ENCODE data around the gene SCO2. TPM values are rescaled to one million over a fixed set of nuclear protein-coding genes. Genes with fewer than 3 reads are reported as not detected.

SCO2 gene
- 10 to 100 TPM in 1 of 2 donors, 1 to 10 TPM in 1; 4.5 to 11.3 TPM for total RNA-seq
- 8.0 to 11.9 reads per million in 2 donors for total RNA-seq

- Mint-ChIP-seq H3K4me1 (peaks cover 26% of the 10 kb centered on the region), H3K27me3 (no peaks in the 10 kb centered on the region), H3K4me3 (peak within 1 kb of the TSS; percentile 92), H3K27ac (peak within 1 kb of the TSS; percentile 93), H3K36me3 (ENCODE audit: low read depth) (no peaks in the 10 kb centered on the region)
- H3K9me3 ChIP-seq (ENCODE audit: control insufficient read depth, low read length, poor library complexity, severe bottlenecking) = no peaks in the 10 kb centered on the region
- ATAC-seq = peak; percentile 72
- DNase-seq = peak; percentile 95 to 98 (median 97)
Observed at GRCh38 chr22:50525104-50525857, at the start of gene SCO2. SCO2 (minus strand) TSS chr22:50525598; CDS start chr22:50524411, 1,187 bp downstream.

GRCh38 chr22:50574383-50574755 lies 49.0 kb upstream of the SCO2 start:
- ATAC-seq = no peak
- Mint-ChIP-seq H3K36me3 (ENCODE audit: low read depth) (no peaks in the 10 kb centered on the region), H3K27ac (no peak overlapping the region), H3K4me1 (peaks cover 8% of the 10 kb centered on the region), H3K4me3 (no peak overlapping the region), H3K27me3 (no peaks in the 10 kb centered on the region)
- no peaks in the 10 kb centered on the region for H3K9me3 ChIP-seq (ENCODE audit: control insufficient read depth, low read length, poor library complexity, severe bottlenecking)
- no peak for DNase-seq

DNA sequence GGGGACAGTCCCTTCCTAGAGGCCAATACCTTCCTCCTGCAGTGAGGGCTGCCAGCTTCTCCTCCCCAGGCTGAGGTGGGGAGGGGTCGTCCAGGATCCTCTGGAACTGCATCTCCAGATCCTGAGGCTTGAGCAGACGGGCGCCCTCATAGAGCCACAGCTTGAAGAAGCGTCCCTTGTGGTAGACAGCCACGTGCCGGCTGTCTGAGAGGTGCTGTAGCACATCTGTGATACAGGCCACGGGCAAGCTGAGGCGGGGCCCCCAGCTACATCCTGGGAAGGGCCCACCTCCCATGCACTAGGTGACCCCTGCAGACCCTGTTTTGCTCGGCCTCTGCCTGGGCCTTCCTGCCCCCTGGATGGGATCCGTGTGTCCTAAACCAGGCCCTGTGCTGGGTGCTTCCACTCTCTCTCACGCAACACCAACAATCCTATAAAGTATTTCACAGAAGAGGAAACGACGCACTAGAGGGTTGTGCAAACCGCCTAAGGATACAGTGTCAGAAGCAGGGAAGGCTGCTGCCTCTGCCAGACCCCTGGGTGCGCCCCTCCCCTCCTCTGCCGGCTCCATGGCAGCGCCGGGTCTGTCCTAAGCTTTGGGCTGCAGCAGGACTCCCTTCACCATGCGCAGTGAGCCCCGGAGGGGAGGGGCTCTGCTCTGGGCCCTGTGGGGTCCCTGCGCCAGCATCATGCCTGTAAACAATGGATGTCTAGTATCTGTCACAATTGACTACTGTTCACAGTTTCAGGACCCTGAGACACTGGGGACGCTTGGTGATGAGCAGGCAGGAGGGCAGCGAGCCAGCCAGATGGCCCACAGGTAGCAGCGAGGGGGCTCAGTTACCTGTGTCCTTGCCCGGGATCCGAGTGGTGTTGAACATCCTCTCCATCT lies 48.3 kb upstream of the SCO2 start:
- H3K4me3 Mint-ChIP-seq = no peak overlapping the region
- no peak overlapping the region for H3K27ac Mint-ChIP-seq
- ATAC-seq (no peak), DNase-seq (no peak)
- peaks cover 8% of the 10 kb centered on the region for H3K4me1 Mint-ChIP-seq
- H3K27me3 Mint-ChIP-seq = no peaks in the 10 kb centered on the region
- no peaks in the 10 kb centered on the region for H3K9me3 ChIP-seq (ENCODE audit: control insufficient read depth, low read length, poor library complexity, severe bottlenecking)
- no peaks in the 10 kb centered on the region for H3K36me3 Mint-ChIP-seq (ENCODE audit: low read depth)

- H3K27ac Mint-ChIP-seq = no peak overlapping the region
- no peaks in the 10 kb centered on the region for H3K27me3 Mint-ChIP-seq
- H3K4me1 Mint-ChIP-seq = peaks cover 8% of the 10 kb centered on the region
- H3K9me3 ChIP-seq (ENCODE audit: control insufficient read depth, low read length, poor library complexity, severe bottlenecking) = no peaks in the 10 kb centered on the region
- H3K4me3 Mint-ChIP-seq = no peak overlapping the region
- no peaks in the 10 kb centered on the region for H3K36me3 Mint-ChIP-seq (ENCODE audit: low read depth)
- ATAC-seq (no peak), DNase-seq (no peak)
Observed at GRCh38 chr22:50572965-50573364, 47.6 kb upstream of the SCO2 start.

DNA sequence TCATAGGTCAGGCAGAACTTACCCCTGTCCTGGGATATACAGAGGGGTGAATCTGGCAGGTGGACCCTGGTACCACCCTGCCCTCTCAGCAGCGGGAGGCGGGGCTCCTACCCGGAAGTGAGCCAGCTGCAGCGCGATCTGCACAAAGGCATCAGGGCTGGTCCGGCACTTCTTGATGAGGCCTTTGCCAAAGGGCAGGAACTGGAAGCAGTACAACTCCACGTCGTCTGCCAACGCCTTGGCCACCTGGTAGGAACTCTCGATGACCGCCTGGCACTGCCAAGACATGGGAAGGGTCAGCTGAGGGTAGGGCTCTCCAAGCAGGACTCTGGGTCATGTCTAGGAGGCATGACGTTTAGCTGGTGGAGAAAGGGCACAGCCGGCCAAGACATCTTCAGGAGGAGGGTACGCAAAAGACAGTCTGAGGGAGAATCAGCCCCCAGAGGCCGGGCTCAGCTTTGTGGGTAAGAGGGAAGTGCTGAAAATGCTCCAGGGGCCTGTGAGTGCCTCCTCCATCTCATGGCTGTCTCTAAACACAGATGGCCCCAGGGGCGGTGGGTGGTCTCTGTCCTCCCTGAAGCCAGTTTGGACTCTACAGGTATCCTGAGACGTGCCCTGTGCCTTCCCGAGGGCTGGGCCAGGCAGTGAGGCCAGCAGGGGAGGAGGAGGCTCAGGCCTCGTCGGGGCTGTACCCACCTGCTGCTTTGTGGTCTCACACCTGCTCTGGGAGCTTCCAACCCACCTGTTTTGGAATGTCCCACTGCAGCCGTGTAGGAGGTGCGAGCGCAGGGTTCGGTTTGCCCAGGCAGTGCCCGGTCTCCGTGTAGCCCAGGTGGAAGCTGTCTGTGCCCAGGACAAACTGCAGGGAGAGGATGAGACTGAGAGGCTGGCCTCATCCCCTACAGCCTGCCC lies 46.1 kb upstream of the SCO2 start:
- ATAC-seq = no peak
- H3K4me3 Mint-ChIP-seq = no peak overlapping the region
- H3K36me3 Mint-ChIP-seq (ENCODE audit: low read depth) = no peaks in the 10 kb centered on the region
- no peak overlapping the region for H3K27ac Mint-ChIP-seq
- no peaks in the 10 kb centered on the region for H3K27me3 Mint-ChIP-seq
- no peak for DNase-seq
- no peaks in the 10 kb centered on the region for H3K9me3 ChIP-seq (ENCODE audit: control insufficient read depth, low read length, poor library complexity, severe bottlenecking)
- H3K4me1 Mint-ChIP-seq = peaks cover 3% of the 10 kb centered on the region

DNA sequence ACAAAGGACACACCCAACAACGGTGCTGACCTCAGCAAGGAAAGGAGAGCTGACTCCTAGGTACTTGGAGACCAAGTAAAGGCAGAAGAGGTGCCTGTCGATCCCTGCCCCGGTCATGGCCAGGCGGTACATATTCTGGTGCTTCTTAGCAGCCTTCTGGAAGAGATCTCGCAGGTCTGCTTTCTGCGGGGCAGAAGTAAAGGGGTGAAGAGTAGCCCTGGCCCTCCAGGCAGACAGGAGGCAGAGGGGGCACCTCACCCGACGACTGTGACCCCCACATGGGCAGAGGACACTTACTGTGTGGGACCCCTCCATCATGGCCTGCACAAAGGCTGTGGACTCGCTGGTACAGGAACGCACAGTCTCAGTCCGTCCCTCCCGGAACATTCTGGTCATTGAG lies 45.5 kb upstream of the SCO2 start:
- DNase-seq = no peak
- no peaks in the 10 kb centered on the region for H3K9me3 ChIP-seq (ENCODE audit: control insufficient read depth, low read length, poor library complexity, severe bottlenecking)
- Mint-ChIP-seq H3K4me1 (peaks cover 4% of the 10 kb centered on the region), H3K27ac (no peak overlapping the region), H3K4me3 (no peak overlapping the region), H3K27me3 (no peaks in the 10 kb centered on the region), H3K36me3 (ENCODE audit: low read depth) (no peaks in the 10 kb centered on the region)
- ATAC-seq = no peak

DNA sequence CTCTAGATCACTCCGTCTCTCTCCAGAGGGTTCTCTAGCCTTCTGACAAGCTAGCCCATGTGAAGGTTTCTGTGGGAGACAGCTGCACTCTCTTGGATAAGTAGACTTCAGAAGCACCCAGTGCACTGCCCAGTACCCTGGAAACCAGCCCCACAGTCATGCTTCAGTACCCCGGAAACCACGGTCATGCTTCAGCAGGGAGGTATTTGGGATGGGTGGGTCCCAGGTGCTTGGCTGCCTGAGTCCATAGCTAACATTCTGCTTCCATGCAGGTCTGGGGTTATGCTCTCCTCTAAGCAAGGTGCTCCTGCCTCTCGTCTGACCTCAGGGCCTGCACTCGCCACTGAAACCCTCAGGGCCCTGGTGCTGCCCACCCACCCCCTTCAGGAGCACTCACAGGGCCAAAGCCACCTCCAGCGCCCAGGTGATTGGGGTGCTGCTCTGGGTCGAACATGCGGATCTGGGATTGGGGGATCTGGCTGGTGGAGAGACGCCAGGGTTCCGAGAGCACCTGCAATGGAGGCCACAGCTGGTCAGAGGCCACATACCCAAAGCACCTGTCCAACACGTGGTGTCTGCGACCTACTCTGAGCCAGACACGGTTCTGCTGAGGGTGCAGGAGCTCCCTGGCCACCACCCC lies 44.6 kb upstream of the SCO2 start:
- ATAC-seq (no peak), DNase-seq (no peak)
- Mint-ChIP-seq H3K27me3 (no peaks in the 10 kb centered on the region), H3K27ac (no peak overlapping the region), H3K4me3 (no peak overlapping the region), H3K36me3 (ENCODE audit: low read depth) (no peaks in the 10 kb centered on the region), H3K4me1 (peaks cover 4% of the 10 kb centered on the region)
- H3K9me3 ChIP-seq (ENCODE audit: control insufficient read depth, low read length, poor library complexity, severe bottlenecking) = no peaks in the 10 kb centered on the region

DNA sequence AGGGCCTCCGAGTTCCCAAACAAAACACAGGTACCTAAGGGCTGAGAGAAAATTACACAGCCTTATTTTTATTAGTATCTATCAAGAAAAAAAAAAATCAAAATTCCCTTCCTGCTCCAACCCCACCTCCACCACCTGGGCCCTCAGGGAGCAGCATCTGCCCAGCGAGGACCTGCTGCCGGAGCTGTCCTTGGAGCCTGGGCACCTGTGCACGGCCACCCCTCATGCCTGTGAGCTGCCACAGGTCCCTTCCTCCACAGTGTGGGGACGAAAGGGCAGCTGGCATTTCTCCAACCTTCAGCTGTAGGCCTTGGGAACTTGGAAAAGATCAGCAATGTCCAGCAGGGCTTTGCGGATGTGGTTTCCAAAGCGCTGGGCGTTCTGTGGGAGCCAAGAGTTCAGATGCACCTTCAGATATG lies 43.7 kb upstream of the SCO2 start:
- ATAC-seq = no peak
- H3K27me3 Mint-ChIP-seq = no peaks in the 10 kb centered on the region
- no peak for DNase-seq
- no peaks in the 10 kb centered on the region for H3K36me3 Mint-ChIP-seq (ENCODE audit: low read depth)
- H3K4me3 Mint-ChIP-seq = no peak overlapping the region
- no peaks in the 10 kb centered on the region for H3K9me3 ChIP-seq (ENCODE audit: control insufficient read depth, low read length, poor library complexity, severe bottlenecking)
- no peak overlapping the region for H3K27ac Mint-ChIP-seq
- peaks cover 4% of the 10 kb centered on the region for H3K4me1 Mint-ChIP-seq

GRCh38 chr22:50568626-50569025 lies 43.2 kb upstream of the SCO2 start:
- peaks cover 5% of the 10 kb centered on the region for H3K4me1 Mint-ChIP-seq
- no peak for ATAC-seq
- H3K36me3 Mint-ChIP-seq (ENCODE audit: low read depth) = no peaks in the 10 kb centered on the region
- no peak overlapping the region for H3K4me3 Mint-ChIP-seq
- H3K27me3 Mint-ChIP-seq = no peaks in the 10 kb centered on the region
- no peaks in the 10 kb centered on the region for H3K9me3 ChIP-seq (ENCODE audit: control insufficient read depth, low read length, poor library complexity, severe bottlenecking)
- no peak overlapping the region for H3K27ac Mint-ChIP-seq
- DNase-seq = no peak

GRCh38 chr22:50567721-50568252 lies 42.4 kb upstream of the SCO2 start:
- no peaks in the 10 kb centered on the region for H3K9me3 ChIP-seq (ENCODE audit: control insufficient read depth, low read length, poor library complexity, severe bottlenecking)
- no peak overlapping the region for H3K4me3 Mint-ChIP-seq
- ATAC-seq (no peak), DNase-seq (no peak)
- no peaks in the 10 kb centered on the region for H3K27me3 Mint-ChIP-seq
- no peaks in the 10 kb centered on the region for H3K36me3 Mint-ChIP-seq (ENCODE audit: low read depth)
- no peak overlapping the region for H3K27ac Mint-ChIP-seq
- peaks cover 13% of the 10 kb centered on the region for H3K4me1 Mint-ChIP-seq

GRCh38 chr22:50564289-50564688 lies 38.9 kb upstream of the SCO2 start:
- H3K36me3 Mint-ChIP-seq (ENCODE audit: low read depth) = no peaks in the 10 kb centered on the region
- no peak overlapping the region for H3K4me3 Mint-ChIP-seq
- H3K4me1 Mint-ChIP-seq = peaks cover 26% of the 10 kb centered on the region
- no peaks in the 10 kb centered on the region for H3K27me3 Mint-ChIP-seq
- no peaks in the 10 kb centered on the region for H3K9me3 ChIP-seq (ENCODE audit: control insufficient read depth, low read length, poor library complexity, severe bottlenecking)
- DNase-seq (no peak), ATAC-seq (no peak)
- no peak overlapping the region for H3K27ac Mint-ChIP-seq

- H3K9me3 ChIP-seq (ENCODE audit: control insufficient read depth, low read length, poor library complexity, severe bottlenecking) = no peaks in the 10 kb centered on the region
- ATAC-seq (no peak), DNase-seq (no peak)
- Mint-ChIP-seq H3K27me3 (no peaks in the 10 kb centered on the region), H3K27ac (peak overlapping the region; percentile 74), H3K4me1 (peaks cover 30% of the 10 kb centered on the region), H3K36me3 (ENCODE audit: low read depth) (no peaks in the 10 kb centered on the region), H3K4me3 (peak overlapping the region; percentile 93)
Observed at GRCh38 chr22:50563413-50564160, 38.2 kb upstream of the SCO2 start.
